Ovary (tissue), 9 donors: ENCODE data around the gene ISYNA1. TPM values are rescaled to one million over a fixed set of nuclear protein-coding genes. Genes with fewer than 3 reads are reported as not detected.

Experiments used
- DNase-seq, 5 donors: peaks; one replicate each; pipeline ENCODE4 v3.0.0-alpha.2; 2019 to 2020
- H3K27ac ChIP-seq, 2 donors: fragments of 200-600 bp; one replicate each; pipeline versions ENCODE4 v1.5.1 to v1.8.0; 2019 to 2022
- H3K27me3 ChIP-seq: fragments of 200-600 bp; one replicate; pipeline ENCODE4 v1.8.0; 2022
- H3K36me3 ChIP-seq: fragments of 200-600 bp; sonication (generic); one replicate; pipeline ENCODE4 v1.5.1; 2019
- H3K4me1 ChIP-seq: one replicate; pipeline ENCODE4 v1.8.1; 2013; ENCODE audit warnings: mild to moderate bottlenecking, moderate library complexity; ENCODE audit not compliant: insufficient read depth
- H3K4me3 ChIP-seq: fragments of 200-600 bp; sonication (generic); one replicate; pipeline ENCODE4 v1.5.1; 2017
- H3K9me3 ChIP-seq, 2 donors: fragments of 200-600 bp in 1 of 2; sonication (generic) in 1 of 2; one replicate each; pipeline versions ENCODE4 v1.5.1 to v1.8.1; 2013 to 2019; ENCODE audit warnings: mild to moderate bottlenecking in 1 of 2, moderate library complexity in 1 of 2
- EP300 ChIP-seq: sonication (generic); formaldehyde crosslinking; IDR thresholded peaks from one replicate; pipeline ENCODE4 v1.6.1; 2017; ENCODE audit warnings: antibody characterized with exemption
- POLR2A ChIP-seq: fragments of 450-650 bp; IDR thresholded peaks from one replicate; pipeline ENCODE4 v1.6.1; 2017; ENCODE audit warnings: antibody characterized with exemption, mild to moderate bottlenecking, moderate library complexity
- WGBS, 3 donors: extraction: QIAGEN DNeasy Blood & Tissue Kit in 1 of 3; methylation state at CpG; one replicate each; pipeline versions ENCODE4 v1.1.5 to v1.1.7; 2013 to 2017; 5-methylcytosine and 5-hydroxymethylcytosine counted together
- intact Hi-C, 4 donors: fragments of 100-400 bp; cut with DNase I; formaldehyde crosslinking; loops; one replicate each; pipeline versions ENCODE4 v1.11.0 to v1.15.1; 2022 to 2023
- polyA plus RNA-seq, 2 donors: library from polyadenylated mRNA; stranded (reverse); fragments of 200-250 nt in 1 of 2; fragments of 350-450 nt in 1 of 2; fragmentation: Illumina TruSeq in 1 of 2; extraction: RNeasy Lipid Tissue Mini Kit (QIAGEN cat#74804) in 1 of 2; gene quantifications; one replicate each; pipeline ENCODE4 v1.2.3, GENCODE V29; 2013 to 2014
- total RNA-seq, 7 donors: library from RNA; depleted of rRNA in 2 of 7; stranded (reverse); fragments of >200 nt in 2 of 7; fragmentation: NEBNext Ultra II Directional in 3 of 7; extraction: Animal tissue kit (Norgen Biotek cat#: 25700) in 3 of 7; gene quantifications; one replicate each; pipeline versions ENCODE4 v1.1.0 to v1.2.4, GENCODE V29; 2016 to 2023
- TF ChIP-seq, protein P1 (sequence below), 3 donors: fragments of 450-650 bp in 2 of 3; fragments of 200-600 bp in 1 of 3; IDR thresholded peaks; one replicate each; pipeline versions ENCODE4 v1.5.1 to v1.8.0; 2016 to 2022; ENCODE audit warnings: antibody characterized with exemption in 3 of 3, mild to moderate bottlenecking in 1 of 3
- donor health status: DM: no; HTN: no; CAD: no; lungs with moderate emphysema.
- donor health status: DM: no; HTN: no; CAD: no.
- donor health status: Bipolar disorder and iron deficiency.
- donor health status: DM: yes; HTN: yes; CAD: no.
- donor health status: DM: no; HTN: no; CAD: no.
- donor health status: DM: yes; HTN: yes; CAD: no.

Gene ISYNA1
- total and polyA plus RNA-seq, 9 donors: 9.6 to 345 (median 183) TPM

DNA sequence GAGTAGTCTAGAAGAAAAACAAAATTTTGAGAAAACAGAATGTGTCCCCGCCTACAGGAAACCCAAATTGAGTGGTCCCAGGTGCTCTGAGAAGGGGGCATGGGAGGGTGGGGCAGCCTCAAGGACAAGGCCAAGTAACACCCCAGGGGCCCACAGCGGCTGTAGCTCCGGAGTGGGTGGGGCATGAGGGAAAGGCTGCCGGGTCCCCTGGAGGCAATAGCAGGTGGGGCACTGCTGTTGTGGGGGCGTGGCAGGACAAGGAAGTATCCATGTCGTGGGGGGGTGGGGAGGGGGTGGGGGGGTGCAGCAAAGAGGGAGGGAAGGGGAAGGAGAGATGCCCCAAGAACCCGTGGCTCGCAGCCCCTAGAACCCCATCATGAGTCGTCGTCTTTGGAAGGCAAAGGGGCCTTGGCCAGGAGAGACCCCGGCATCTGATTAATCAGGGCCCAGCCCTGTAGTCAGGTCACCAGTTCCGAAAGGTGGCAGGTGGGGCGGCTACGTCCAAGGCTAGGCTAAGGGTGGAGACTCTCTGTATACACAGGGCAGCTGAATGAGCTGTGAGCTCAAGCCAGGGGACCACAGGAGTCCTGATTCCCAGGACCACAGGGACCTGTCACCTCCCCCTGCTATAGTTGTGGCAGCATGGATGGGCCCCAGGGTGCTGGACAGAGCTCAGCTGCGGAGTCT is 7.5 kb upstream of the ISYNA1 start:
- intact Hi-C loops: no loop called here
- peaks cover 2% of the 10 kb centered on the region for H3K4me1 ChIP-seq
- no peaks in the 10 kb centered on the region for H3K9me3 ChIP-seq
- no peaks in the 10 kb centered on the region for H3K36me3 ChIP-seq
- no peak overlapping the region for H3K4me3 ChIP-seq
- TF ChIP-seq POLR2A (no peak), EP300 (no peak)
- TF ChIP-seq, protein P1, sequence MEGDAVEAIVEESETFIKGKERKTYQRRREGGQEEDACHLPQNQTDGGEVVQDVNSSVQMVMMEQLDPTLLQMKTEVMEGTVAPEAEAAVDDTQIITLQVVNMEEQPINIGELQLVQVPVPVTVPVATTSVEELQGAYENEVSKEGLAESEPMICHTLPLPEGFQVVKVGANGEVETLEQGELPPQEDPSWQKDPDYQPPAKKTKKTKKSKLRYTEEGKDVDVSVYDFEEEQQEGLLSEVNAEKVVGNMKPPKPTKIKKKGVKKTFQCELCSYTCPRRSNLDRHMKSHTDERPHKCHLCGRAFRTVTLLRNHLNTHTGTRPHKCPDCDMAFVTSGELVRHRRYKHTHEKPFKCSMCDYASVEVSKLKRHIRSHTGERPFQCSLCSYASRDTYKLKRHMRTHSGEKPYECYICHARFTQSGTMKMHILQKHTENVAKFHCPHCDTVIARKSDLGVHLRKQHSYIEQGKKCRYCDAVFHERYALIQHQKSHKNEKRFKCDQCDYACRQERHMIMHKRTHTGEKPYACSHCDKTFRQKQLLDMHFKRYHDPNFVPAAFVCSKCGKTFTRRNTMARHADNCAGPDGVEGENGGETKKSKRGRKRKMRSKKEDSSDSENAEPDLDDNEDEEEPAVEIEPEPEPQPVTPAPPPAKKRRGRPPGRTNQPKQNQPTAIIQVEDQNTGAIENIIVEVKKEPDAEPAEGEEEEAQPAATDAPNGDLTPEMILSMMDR (IDR thresholded peaks at IDR 0.05): no peak
- 61 to 75% (median 62%) methylated on average over 15 of the region's 15 CpGs for WGBS, 3 donors
- DNase-seq: no peak
- no peaks in the 10 kb centered on the region for H3K27me3 ChIP-seq
- H3K27ac ChIP-seq: no peak overlapping the region

DNA sequence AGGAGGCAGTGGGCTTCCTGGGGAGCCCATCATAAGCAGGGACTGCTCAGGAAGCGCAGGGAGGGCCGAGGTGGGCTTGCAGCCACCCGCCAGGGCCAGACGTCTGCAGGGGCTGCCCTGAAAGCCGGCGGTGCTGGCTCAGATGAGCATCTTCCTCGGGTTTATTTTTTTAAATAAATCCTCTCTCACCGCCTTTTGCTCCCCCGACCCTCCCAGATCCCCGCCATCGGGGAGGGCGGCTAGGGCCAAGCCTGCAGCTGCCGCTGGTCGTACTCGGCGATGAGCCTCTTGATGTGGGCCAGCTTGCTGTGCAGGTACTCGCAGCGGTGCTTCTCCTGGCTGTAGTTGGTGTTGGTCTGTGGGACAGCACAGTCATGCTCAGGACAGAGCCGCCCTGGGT is 6.6 kb upstream of the ISYNA1 start:
- Histone ChIP-seq H3K9me3 (no peaks in the 10 kb centered on the region), H3K27me3 (no peaks in the 10 kb centered on the region), H3K4me1 (peaks cover 2% of the 10 kb centered on the region), H3K27ac (no peak overlapping the region), H3K4me3 (no peak overlapping the region), H3K36me3 (no peaks in the 10 kb centered on the region)
- intact Hi-C loops: no loop called here
- 72 to 81% (median 76%) methylated on average over 19 of the region's 19 CpGs for WGBS, 3 donors
- no peak for DNase-seq
- TF ChIP-seq POLR2A: no peak
- TF ChIP-seq EP300: no peak
- TF ChIP-seq, protein P1 (IDR thresholded peaks at IDR 0.05): no peak

- Histone ChIP-seq H3K36me3 (no peaks in the 10 kb centered on the region), H3K27ac (no peak overlapping the region)
- WGBS, 3 donors: 76 to 80% (median 76%) methylated on average over 11 of the region's 11 CpGs
Measured at GRCh38 chr19:18443831-18444230, 5.9 kb upstream of the ISYNA1 start.

DNA sequence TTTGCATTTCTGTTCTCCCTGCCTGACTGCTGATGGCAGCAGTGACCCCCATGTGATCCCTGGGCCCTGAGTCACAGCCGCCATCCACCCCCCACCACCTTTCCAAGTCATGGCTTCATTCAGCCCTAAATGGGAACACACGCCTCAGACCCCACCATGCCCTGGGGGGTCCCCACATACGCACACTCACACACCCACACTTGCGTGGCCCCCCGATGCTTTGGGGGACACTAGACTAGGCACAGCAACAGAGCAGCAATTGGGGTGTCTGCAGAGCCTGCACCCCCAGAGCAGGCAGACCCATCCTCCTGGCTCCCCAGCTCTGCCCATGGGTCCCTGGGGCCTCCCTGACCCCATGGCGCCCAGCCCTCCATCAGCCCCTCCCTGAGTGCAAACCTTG is 5.5 kb upstream of the ISYNA1 start:
- Histone ChIP-seq H3K27me3 (no peaks in the 10 kb centered on the region), H3K27ac (no peak overlapping the region), H3K4me3 (no peak overlapping the region), H3K9me3 (no peaks in the 10 kb centered on the region), H3K4me1 (peaks cover 9% of the 10 kb centered on the region), H3K36me3 (no peaks in the 10 kb centered on the region)
- DNase-seq: peak in 1 of 5 donors; percentile 21
- TF ChIP-seq, protein P1 (IDR thresholded peaks at IDR 0.05): no peak
- TF ChIP-seq EP300 (no peak), POLR2A (no peak)
- 91 to 97% (median 94%) methylated on average over 6 of the region's 6 CpGs for WGBS, 3 donors
- intact Hi-C loops: no loop called here

More at GRCh38 chr19:18443831-18444230, 5.9 kb upstream of the ISYNA1 start:
- H3K27me3 ChIP-seq: no peaks in the 10 kb centered on the region
- no peak overlapping the region for H3K4me3 ChIP-seq
- TF ChIP-seq, protein P1 (IDR thresholded peaks at IDR 0.05): no peak
- TF ChIP-seq POLR2A: no peak
- TF ChIP-seq EP300: no peak
- intact Hi-C loops: no loop called here
- H3K9me3 ChIP-seq: no peaks in the 10 kb centered on the region
- peaks cover 5% of the 10 kb centered on the region for H3K4me1 ChIP-seq
- DNase-seq: no peak
